ENCODE data around the gene PFN1. TPM values are rescaled to one million over a fixed set of nuclear protein-coding genes. Genes with fewer than 3 reads are reported as not detected.

The PFN1 gene
- total RNA-seq, 2 donors from 2014 or later = 1,741 to 1,743 TPM

GRCh38 chr17:4945176-4945943 is 3.0 kb downstream of the PFN1 start:
- DNase-seq (ENCODE audit: low spot score) (peak; percentile 94), ATAC-seq (peak; percentile 48 to 66)
- H3K9me3 Mint-ChIP-seq = no peaks in the 10 kb centered on the region
- H3K27ac Mint-ChIP-seq = peak overlapping the region; percentile 95 to 96
- peak overlapping the region; percentile 100 for H3K4me3 Mint-ChIP-seq
- H3K36me3 Mint-ChIP-seq = peaks cover 53% of the 10 kb centered on the region
- H3K4me1 Mint-ChIP-seq (ENCODE audit: low read depth in 2 of 2) = peaks cover 65 to 73% of the 10 kb centered on the region in 2 donors
- H3K27me3 Mint-ChIP-seq = no peaks in the 10 kb centered on the region

GRCh38 chr17:4944554-4945175 is 3.7 kb downstream of the PFN1 start:
- H3K36me3 Mint-ChIP-seq = peaks cover 53% of the 10 kb centered on the region
- peaks cover 63 to 75% of the 10 kb centered on the region in 2 donors for H3K4me1 Mint-ChIP-seq (ENCODE audit: low read depth in 2 of 2)
- no peaks in the 10 kb centered on the region for H3K9me3 Mint-ChIP-seq
- ATAC-seq = no peak
- peak overlapping the region; percentile 100 for H3K4me3 Mint-ChIP-seq
- H3K27ac Mint-ChIP-seq = peak overlapping the region; percentile 95 to 96
- H3K27me3 Mint-ChIP-seq = no peaks in the 10 kb centered on the region
- no peak for DNase-seq (ENCODE audit: low spot score)

- H3K4me3 Mint-ChIP-seq = peak overlapping the region; percentile 100
- H3K9me3 Mint-ChIP-seq = no peaks in the 10 kb centered on the region
- DNase-seq (ENCODE audit: low spot score) = no peak
- ATAC-seq = no peak
- no peaks in the 10 kb centered on the region for H3K27me3 Mint-ChIP-seq
- peaks cover 53% of the 10 kb centered on the region for H3K36me3 Mint-ChIP-seq
- H3K27ac Mint-ChIP-seq = peak overlapping the region; percentile 95 to 96
- H3K4me1 Mint-ChIP-seq (ENCODE audit: low read depth in 2 of 2) = peaks cover 63 to 76% of the 10 kb centered on the region in 2 donors
Measured at GRCh38 chr17:4944163-4944553, 4.2 kb downstream of the PFN1 start.

GRCh38 chr17:4942760-4943508 is 5.4 kb downstream of the PFN1 start:
- H3K4me1 Mint-ChIP-seq (ENCODE audit: low read depth in 2 of 2) = peaks cover 68 to 81% of the 10 kb centered on the region in 2 donors
- ATAC-seq = no peak
- no peak for DNase-seq (ENCODE audit: low spot score)
- H3K9me3 Mint-ChIP-seq = no peaks in the 10 kb centered on the region
- peak overlapping the region; percentile 95 to 96 for H3K27ac Mint-ChIP-seq
- peak overlapping the region; percentile 100 for H3K4me3 Mint-ChIP-seq
- H3K27me3 Mint-ChIP-seq = no peaks in the 10 kb centered on the region
- peaks cover 53% of the 10 kb centered on the region for H3K36me3 Mint-ChIP-seq

- no peaks in the 10 kb centered on the region for H3K27me3 Mint-ChIP-seq
- H3K4me1 Mint-ChIP-seq (ENCODE audit: low read depth in 2 of 2) = peaks cover 67 to 74% of the 10 kb centered on the region in 2 donors
- H3K9me3 Mint-ChIP-seq = no peaks in the 10 kb centered on the region
- H3K27ac Mint-ChIP-seq = peak overlapping the region; percentile 95 to 96
- H3K4me3 Mint-ChIP-seq = peak overlapping the region; percentile 100
- ATAC-seq (no peak), DNase-seq (ENCODE audit: low spot score) (no peak)
- H3K36me3 Mint-ChIP-seq = peaks cover 44% of the 10 kb centered on the region
Measured at GRCh38 chr17:4941319-4941610, 7.1 kb downstream of the PFN1 start.

- peak overlapping the region; percentile 95 to 96 for H3K27ac Mint-ChIP-seq
- H3K4me3 Mint-ChIP-seq = peak overlapping the region; percentile 100
- peak in 1 of 2 donors; percentile 17 for ATAC-seq
- DNase-seq (ENCODE audit: low spot score) = peak; percentile 74
- no peaks in the 10 kb centered on the region for H3K27me3 Mint-ChIP-seq
- peaks cover 68 to 76% of the 10 kb centered on the region in 2 donors for H3K4me1 Mint-ChIP-seq (ENCODE audit: low read depth in 2 of 2)
- no peaks in the 10 kb centered on the region for H3K9me3 Mint-ChIP-seq
- peaks cover 39% of the 10 kb centered on the region for H3K36me3 Mint-ChIP-seq
Measured at GRCh38 chr17:4940555-4941318, 7.6 kb downstream of the PFN1 start.

GRCh38 chr17:4939796-4940554 is 8.4 kb downstream of the PFN1 start, which contains the start of the genes RNF167 and SLC25A11:
TSS of gene RNF167 (plus strand) at chr17:4940268. CDS start at chr17:4940910, 642 bp downstream.
TSS of gene SLC25A11 (minus strand) at chr17:4940046. CDS start at chr17:4939910, 136 bp downstream.
- H3K9me3 Mint-ChIP-seq = no peaks in the 10 kb centered on the region
- H3K36me3 Mint-ChIP-seq = peaks cover 31% of the 10 kb centered on the region
- H3K4me3 Mint-ChIP-seq = peak within 1 kb of the TSS; percentile 100
- H3K27me3 Mint-ChIP-seq = no peaks in the 10 kb centered on the region
- DNase-seq (ENCODE audit: low spot score) (peak; percentile 98), ATAC-seq (peak; percentile 91 to 94)
- peaks cover 62 to 70% of the 10 kb centered on the region in 2 donors for H3K4me1 Mint-ChIP-seq (ENCODE audit: low read depth in 2 of 2)
- H3K27ac Mint-ChIP-seq = peak within 1 kb of the TSS; percentile 95 to 96

GRCh38 chr17:4939546-4939795 is 8.9 kb downstream of the PFN1 start:
- H3K9me3 Mint-ChIP-seq = no peaks in the 10 kb centered on the region
- H3K4me1 Mint-ChIP-seq (ENCODE audit: low read depth in 2 of 2) = peaks cover 60 to 68% of the 10 kb centered on the region in 2 donors
- H3K27ac Mint-ChIP-seq = peak overlapping the region; percentile 76 to 96
- H3K27me3 Mint-ChIP-seq = no peaks in the 10 kb centered on the region
- ATAC-seq (peak in 1 of 2 donors; percentile 4), DNase-seq (ENCODE audit: low spot score) (no peak)
- H3K4me3 Mint-ChIP-seq = peak overlapping the region; percentile 100
- peaks cover 28% of the 10 kb centered on the region for H3K36me3 Mint-ChIP-seq

- peaks cover 60 to 68% of the 10 kb centered on the region in 2 donors for H3K4me1 Mint-ChIP-seq (ENCODE audit: low read depth in 2 of 2)
Measured at GRCh38 chr17:4938688-4939545, 9.4 kb downstream of the PFN1 start.

GRCh38 chr17:4938069-4938491 is 10.2 kb downstream of the PFN1 start:
- no peak for ATAC-seq
- peaks cover 19% of the 10 kb centered on the region for H3K36me3 Mint-ChIP-seq
- H3K27ac Mint-ChIP-seq = peak overlapping the region; percentile 76 to 96
- H3K4me1 Mint-ChIP-seq (ENCODE audit: low read depth in 2 of 2) = peaks cover 60 to 68% of the 10 kb centered on the region in 2 donors
- H3K9me3 Mint-ChIP-seq = no peaks in the 10 kb centered on the region
- DNase-seq (ENCODE audit: low spot score) = no peak
- peak overlapping the region; percentile 100 for H3K4me3 Mint-ChIP-seq
- peaks cover 0 to 2% of the 10 kb centered on the region in 2 donors for H3K27me3 Mint-ChIP-seq

More at GRCh38 chr17:4938688-4939545, 9.4 kb downstream of the PFN1 start:
- peak overlapping the region; percentile 76 to 96 for H3K27ac Mint-ChIP-seq
- H3K36me3 Mint-ChIP-seq = peaks cover 22% of the 10 kb centered on the region
- peaks cover 0 to 1% of the 10 kb centered on the region in 2 donors for H3K27me3 Mint-ChIP-seq
- no peak for ATAC-seq
- no peak for DNase-seq (ENCODE audit: low spot score)
- no peaks in the 10 kb centered on the region for H3K9me3 Mint-ChIP-seq
- H3K4me3 Mint-ChIP-seq = peak overlapping the region; percentile 100

GRCh38 chr17:4937553-4937952 is 10.8 kb downstream of the PFN1 start:
- Mint-ChIP-seq H3K9me3 (no peaks in the 10 kb centered on the region), H3K4me3 (peak overlapping the region; percentile 13), H3K27me3 (peaks cover 0 to 2% of the 10 kb centered on the region in 2 donors), H3K27ac (no peak overlapping the region), H3K4me1 (ENCODE audit: low read depth in 2 of 2) (peaks cover 60 to 63% of the 10 kb centered on the region in 2 donors), H3K36me3 (peaks cover 16% of the 10 kb centered on the region)
- DNase-seq (ENCODE audit: low spot score) (no peak), ATAC-seq (no peak)

- Mint-ChIP-seq H3K27ac (peak overlapping the region in 1 of 2 donors; percentile 53), H3K9me3 (no peaks in the 10 kb centered on the region), H3K4me3 (no peak overlapping the region), H3K27me3 (peaks cover 0 to 2% of the 10 kb centered on the region in 2 donors), H3K36me3 (peaks cover 9% of the 10 kb centered on the region), H3K4me1 (ENCODE audit: low read depth in 2 of 2) (peaks cover 52 to 57% of the 10 kb centered on the region in 2 donors)
- DNase-seq (ENCODE audit: low spot score) = no peak
- no peak for ATAC-seq
Measured at GRCh38 chr17:4936436-4936835, 11.9 kb downstream of the PFN1 start.

Measured in natural killer cell treated with Interleukin-12 subunit alpha and Interleukin-12 subunit beta and Interleukin-15 and Interleukin-18, amount 100 ng/mL, for 72 hours (primary cell).